GM19324 (cell line): ENCODE data around the gene AIFM1.
"Not testable (repeated sequence)": the region's sequence is repeated elsewhere in the genome, so short reads cannot be mapped to it uniquely, and the experiment has no call there.

Experiments used
- ATAC-seq: cut with Tn5 transposase; IDR thresholded peaks from one replicate; pipeline ENCODE4 v1.9.1; 2021; ENCODE audit warnings: mild to moderate bottlenecking, moderate library complexity; ENCODE audit not compliant: unreplicated experiment, low FRiP score

Gene AIFM1

GRCh38 chrX:130120746-130121504 is 44.7 kb downstream of the AIFM1 start:
- peak; percentile 52 for ATAC-seq

- ATAC-seq = no peak
Observed at GRCh38 chrX:130120321-130120731, 45.3 kb downstream of the AIFM1 start.

GRCh38 chrX:130119312-130119898 is 46.2 kb downstream of the AIFM1 start:
- no peak for ATAC-seq

DNA sequence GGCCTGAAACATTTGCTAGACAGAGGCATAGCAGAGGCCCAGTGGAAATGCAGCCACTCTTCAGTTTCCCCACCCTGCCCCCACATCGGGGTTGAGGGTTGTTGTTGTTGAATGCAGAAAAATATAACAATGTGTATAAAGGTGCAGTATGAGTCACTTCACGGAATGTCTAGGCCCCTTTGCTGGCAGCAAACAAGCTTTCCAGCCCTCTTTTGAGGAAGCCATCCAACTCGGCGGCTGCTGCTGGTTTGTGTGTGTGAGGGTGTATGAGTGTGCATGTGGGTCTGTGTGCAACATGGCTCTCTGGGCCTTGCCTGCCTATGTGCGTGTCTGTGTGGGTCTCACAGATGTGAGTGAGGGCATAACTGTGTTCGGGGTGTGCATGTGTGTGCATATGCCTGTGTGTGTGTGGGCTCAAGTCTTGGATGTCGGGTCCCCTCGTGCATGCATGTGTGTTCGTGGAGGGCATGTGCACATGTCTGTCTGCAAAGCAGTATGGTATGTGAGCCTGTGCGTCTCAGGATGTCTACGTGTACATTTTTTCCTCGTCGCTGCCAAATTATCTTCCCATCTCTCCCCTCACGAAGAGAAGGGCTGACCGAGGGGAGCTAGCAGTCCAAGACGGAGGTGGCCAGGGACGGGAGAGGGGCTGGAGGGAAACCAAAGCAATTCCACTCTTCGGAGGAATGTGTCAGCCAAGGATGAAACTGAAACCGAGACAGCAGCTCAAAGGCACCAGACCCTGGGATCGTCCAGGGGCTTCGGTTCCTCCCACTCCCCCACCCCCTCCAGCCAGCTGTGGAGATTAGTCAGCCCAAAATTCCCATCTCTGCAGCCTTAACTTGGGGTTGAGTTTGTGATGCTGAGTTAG is 47.0 kb downstream of the AIFM1 start:
- no peak for ATAC-seq

- ATAC-seq = no peak
Observed at GRCh38 chrX:130117166-130117565, 48.5 kb downstream of the AIFM1 start.

- ATAC-seq = not testable (repeated sequence)
Observed at GRCh38 chrX:130115119-130115885, 50.3 kb downstream of the AIFM1 start.

DNA sequence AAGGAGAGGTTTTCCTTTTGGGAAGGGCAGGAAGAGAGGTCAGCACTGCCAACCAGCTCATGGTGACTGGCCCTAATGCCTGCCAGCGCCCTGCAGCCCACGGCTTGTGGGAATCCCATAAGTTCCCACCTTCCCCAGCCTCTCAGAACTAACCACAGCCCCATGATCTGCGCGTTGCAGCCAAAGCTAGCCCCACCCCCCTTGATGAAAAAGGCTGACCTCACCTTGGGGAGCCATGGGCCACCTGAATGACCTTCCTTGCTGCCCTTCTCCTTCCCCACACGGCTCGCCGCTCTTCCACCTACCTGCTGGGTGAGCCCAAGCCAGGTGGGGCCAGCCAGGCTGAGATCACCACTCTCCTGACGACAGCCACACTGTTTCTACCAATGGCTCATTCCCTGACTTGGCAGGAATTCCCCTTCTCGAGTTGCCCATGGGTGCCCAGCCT is 51.5 kb downstream of the AIFM1 start:
- ATAC-seq = no peak

GRCh38 chrX:130111220-130112154 is 54.2 kb downstream of the AIFM1 start:
- no peak for ATAC-seq

GRCh38 chrX:130110379-130111219 is 55.0 kb downstream of the AIFM1 start, which contains the start of gene ELF4:
TSS of gene ELF4 (minus strand) at chrX:130110497. CDS start at chrX:130081330, 29,167 bp downstream.
- peak; percentile 36 for ATAC-seq

GRCh38 chrX:130109429-130110378 is 55.9 kb downstream of the AIFM1 start:
- no peak for ATAC-seq

- ATAC-seq = peak; percentile 42
Observed at GRCh38 chrX:130108647-130109428, 56.8 kb downstream of the AIFM1 start.

DNA sequence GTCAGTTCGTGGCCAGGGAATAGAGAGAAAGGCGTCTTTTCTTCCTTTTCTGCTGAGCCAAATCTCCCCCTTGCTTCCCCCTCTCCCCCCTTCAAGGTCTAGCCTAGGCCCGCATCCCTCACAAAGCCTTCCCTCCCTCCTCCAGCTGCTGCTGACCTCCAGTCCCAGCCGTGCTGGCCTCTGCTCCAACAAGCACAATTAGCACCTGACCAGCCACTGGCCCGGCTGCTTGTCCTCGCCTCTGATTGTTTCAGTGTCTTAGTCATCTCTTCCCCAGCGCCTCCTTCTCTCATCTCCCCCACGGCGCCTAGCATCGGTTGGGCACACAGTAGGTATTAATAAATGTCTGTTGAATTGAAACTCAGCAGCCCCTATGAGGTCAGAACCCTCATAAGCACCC is 59.6 kb downstream of the AIFM1 start:
- ATAC-seq = no peak

DNA sequence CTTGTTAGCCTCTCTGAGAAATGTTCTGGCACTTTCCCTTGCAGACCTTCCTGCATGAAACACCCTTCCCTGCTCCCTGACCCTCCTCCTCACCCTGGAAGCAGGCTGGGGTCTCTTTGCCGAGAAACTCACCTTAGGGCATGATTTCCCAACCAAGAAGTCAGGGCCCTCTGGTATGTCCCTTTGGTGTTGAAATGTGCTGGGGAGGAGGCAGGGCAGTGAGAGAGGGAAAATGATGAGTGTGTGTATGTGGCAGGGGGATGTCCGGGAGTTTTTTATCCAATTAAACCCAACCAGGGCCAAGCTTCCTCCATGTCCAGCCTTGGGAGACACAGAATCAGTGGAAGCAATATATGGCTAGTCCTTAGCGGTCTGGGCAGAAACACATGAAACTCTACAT is 60.4 kb downstream of the AIFM1 start:
- no peak for ATAC-seq

GRCh38 chrX:130103605-130104004 is 62.0 kb downstream of the AIFM1 start:
- no peak for ATAC-seq

- no peak for ATAC-seq
Observed at GRCh38 chrX:130100180-130100579, 65.5 kb downstream of the AIFM1 start.

GRCh38 chrX:130098210-130098552 is 67.5 kb downstream of the AIFM1 start:
- ATAC-seq = no peak
